HG03378 (cell line): ENCODE measurements around the gene PDE6D.

Experiments
- ATAC-seq: cut with Tn5 transposase; IDR thresholded peaks from one replicate; pipeline ENCODE4 v1.9.1; 2021; ENCODE audit warnings: mild to moderate bottlenecking, moderate library complexity; ENCODE audit not compliant: unreplicated experiment

The PDE6D gene

DNA sequence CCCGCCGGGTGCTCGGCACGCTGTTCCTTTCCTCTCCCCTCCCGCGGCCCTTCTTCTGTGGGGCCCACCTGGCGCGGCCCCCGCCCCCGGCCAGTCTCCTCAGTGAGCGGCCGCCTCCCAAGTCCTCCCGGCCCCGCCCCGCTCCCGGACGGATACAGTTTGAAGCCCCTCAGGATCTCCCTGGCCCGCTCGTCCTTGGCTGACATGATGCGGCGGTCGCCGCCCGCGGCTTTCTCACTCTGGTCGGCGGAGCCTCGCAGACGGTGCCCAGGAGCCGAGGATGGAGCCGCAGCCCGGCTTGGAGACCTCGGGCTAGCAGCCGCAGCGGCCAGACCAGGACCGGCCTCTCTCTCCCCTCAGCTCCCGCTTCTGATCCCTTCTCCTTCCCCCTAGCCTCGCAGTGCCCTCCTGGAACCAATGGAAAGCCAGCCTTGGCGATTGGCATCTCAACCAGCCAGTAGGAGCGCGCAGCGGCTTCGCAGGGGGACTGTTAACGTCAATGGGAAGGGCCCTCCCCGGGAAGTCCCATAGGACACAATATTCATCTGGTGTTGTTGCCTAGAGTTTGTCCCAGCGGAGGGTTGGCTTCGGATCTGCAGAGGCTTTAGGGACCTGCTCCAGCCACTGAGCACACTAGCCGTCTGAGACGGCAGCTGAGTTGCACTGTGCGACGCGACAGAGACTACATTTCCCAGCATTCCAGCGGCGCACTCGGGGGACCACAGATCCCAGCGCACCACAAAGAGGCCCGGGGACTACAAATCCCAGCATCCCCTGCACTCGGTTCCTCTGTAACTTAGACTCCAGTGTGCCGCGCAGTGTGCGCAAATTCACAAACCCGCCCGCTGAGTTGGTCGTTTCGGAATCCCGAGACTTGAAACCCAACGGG, at the start of gene PDE6D:
Gene PDE6D, minus strand, starts transcription at position 374 of the 889 bp plus-strand sequence. Its CDS starts 168 bp downstream, at position 206.
- peak; percentile 88 for ATAC-seq

DNA sequence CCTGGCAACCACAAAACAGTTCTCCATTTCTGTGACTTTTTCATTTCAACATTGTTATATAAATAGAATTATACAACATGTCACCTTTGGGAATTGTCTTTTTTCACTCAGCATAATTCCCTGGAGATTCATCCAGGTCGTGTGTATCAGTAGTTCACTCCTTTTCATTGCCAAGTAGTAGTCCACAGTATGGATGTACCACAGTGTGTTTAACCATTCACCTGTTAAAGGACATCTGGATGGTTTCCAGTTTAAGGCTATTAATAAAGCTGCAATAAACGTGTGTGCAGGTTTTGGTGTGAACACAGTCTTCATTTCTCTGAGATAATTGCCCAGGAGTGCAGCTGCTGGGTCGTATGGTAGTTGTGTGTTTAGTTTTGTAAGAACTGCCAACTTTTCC, 40.8 kb upstream of the PDE6D start:
- ATAC-seq: no peak

DNA sequence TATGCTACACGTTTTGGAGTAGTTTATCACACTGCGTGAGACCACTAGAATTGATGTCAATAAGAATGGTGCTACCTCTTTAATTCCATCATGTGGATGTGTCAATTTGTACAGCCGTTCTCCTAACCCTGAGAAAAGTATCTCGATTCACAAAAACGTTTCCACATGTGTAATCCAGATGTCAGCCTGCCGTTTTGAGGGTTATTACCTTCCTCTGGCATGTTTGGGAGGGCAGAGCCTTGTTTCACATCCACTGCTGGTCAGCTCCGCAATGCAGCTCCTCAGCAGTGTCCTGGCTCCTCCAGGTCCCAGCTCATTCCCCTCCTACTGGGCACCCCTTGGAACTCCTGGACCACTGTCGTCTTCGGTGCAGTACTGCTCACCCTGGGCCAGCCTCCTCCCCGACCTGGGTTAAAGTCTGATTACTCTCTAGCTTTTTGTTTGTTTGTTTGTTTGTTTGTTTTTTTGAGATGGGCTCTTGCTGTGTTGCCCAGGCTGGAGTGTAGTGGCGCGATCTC, 39.8 kb upstream of the PDE6D start:
- no peak for ATAC-seq

DNA sequence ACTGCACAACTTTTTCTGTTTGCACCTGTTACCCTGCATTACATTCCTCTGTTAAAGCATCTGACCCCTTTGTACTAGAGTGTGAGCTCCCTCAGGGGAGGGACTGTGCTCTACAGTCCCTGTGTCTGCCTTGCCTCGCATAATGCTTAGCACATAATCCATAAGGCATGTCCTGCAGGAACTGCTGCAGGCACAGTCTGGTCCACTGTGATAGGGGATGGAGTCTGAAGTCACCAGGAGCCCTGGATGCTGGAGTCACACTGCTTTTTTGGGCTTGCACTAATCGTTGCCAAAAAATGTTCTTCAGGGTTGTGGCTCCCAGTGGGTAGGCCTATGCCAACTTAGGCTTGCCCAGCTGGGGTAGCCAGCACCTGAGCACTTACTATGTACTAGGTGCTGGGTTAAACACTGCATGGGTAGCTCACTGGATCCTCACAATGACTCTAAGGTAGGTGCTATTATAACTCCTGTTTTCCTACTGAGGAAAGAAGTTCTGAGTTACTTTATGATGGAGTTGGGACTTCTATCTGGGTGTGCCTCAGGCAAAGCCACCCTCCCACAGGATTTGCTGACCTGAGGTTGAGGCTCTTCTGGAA, 38.5 kb upstream of the PDE6D start:
- ATAC-seq: no peak

DNA sequence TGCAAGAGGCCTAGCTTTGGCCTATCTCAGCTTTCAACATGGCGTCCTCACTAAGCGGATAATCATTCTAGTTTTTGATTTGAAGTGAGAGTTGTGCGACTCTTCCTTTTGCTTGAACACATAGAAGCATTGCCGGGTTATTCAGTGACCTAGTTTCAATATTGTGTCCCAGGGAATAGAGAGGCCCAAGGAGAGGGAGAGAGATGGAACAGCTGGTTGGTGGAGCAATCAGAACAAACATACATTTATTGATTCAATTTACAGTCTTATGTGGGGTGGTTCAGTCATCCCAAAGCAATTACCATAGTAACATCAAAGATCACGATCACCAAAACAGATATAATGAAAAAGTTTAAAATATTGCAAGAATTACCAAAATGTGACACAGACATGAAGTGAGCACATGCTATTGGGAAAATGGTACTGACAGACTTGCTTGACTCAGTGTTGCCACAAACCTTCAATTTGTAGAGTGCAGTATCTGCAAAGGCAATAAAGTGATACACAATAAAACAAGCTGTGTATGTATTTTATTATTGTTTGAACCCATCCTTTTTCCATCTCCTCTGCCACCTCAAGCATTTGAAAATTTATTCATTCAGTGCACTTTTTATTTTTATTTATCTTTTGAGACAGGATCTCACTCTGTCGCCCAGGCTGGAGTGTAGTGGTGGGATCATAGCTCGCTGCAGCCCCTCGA, 35.4 kb upstream of the PDE6D start:
- ATAC-seq: no peak

DNA sequence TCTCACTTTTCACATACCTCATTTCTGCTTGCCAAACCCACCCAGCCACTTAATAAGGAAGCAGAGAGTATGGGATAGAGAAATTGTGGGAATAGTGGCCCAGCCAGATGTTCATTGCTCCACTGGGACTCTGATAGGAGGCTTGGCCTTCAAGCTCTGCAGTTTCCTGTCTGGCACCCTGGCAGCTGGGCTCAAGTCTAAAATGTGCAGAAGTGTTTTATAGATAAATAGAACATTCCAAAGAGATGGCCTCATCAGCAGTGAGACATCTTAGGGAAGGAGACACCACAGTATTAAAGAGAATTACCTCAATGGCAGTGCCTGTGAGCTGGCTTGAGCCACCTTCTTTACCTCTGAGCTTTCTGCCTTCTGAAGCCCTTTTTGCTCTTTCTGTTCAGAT, 29.8 kb upstream of the PDE6D start:
- no peak for ATAC-seq

DNA sequence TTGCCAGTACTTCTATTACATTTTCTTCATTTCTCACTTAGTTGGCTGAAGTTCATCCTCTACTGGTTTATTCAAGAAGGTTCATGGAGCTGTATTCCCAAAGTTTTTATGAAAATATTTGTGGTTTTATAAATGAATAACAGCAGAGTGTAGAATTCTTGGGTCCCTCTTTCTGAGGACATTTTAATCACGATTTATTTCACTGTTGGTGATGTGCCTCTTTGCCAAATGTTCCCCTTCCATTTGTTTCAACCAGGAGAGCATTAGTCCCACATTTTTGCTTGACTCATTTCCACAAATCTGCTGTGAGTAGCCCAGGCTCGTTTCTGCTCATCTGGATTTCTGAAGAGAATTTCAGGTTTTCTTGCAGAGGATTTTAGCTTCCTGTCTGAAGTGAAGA, 25.9 kb upstream of the PDE6D start:
- ATAC-seq: no peak

DNA sequence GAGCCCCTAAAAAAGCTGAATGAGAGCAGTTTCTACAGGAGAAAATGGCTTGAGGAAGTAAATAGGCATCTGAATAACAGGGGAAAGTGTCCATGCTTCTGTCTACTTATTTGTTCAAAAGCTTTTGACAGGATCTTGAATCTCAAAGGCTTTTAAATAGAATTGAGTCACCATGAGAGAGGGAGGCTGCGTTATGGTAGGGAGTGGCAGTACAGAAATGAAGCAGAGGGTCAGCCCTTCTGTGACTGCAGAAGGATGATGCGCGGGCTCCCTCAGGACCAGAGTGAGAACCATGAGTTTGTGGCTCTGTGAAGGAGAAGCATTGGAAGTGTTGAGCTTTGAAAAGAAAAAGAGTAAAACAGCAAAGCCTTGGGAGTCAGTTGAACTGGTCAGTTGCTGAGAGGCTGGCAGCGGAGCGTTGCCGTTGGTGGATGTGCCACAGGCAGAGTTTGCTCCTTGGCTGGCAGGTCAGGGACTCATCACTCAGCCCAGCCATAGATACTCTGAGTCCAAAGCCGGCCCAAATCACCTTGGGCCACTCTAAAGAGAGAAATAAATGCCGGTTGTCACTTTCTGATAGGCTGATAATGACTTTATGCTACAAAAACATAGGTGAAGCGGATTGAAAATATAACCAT, 22.5 kb upstream of the PDE6D start:
- ATAC-seq: no peak

DNA sequence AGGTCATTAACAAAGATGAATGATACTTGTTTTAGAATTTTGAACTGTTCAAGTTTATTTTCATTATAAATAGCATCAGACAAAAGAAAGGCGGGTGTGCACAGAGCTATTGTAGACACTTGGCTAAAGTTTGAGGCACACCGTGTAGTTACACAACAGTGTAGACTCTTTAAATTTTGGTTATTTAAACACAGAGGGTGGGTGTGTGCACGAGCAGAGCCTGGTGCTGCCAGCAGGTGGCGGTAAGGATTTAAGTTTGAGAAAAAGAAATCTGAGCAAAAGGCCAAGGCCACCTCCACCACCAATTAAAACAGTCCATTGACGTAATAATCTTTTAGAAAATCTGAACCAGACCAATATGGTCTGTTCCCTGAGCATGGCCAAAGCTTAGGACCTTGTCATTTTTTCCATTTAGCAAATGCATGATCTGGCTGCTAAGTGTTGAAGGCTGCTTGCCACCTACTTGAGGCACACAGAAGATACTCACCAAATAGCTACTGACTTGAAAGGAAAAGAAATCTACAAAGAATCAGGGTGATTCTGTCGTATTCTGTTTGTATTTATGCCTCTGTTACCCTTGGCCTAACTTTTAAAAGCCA, 19.5 kb upstream of the PDE6D start:
- ATAC-seq: no peak

DNA sequence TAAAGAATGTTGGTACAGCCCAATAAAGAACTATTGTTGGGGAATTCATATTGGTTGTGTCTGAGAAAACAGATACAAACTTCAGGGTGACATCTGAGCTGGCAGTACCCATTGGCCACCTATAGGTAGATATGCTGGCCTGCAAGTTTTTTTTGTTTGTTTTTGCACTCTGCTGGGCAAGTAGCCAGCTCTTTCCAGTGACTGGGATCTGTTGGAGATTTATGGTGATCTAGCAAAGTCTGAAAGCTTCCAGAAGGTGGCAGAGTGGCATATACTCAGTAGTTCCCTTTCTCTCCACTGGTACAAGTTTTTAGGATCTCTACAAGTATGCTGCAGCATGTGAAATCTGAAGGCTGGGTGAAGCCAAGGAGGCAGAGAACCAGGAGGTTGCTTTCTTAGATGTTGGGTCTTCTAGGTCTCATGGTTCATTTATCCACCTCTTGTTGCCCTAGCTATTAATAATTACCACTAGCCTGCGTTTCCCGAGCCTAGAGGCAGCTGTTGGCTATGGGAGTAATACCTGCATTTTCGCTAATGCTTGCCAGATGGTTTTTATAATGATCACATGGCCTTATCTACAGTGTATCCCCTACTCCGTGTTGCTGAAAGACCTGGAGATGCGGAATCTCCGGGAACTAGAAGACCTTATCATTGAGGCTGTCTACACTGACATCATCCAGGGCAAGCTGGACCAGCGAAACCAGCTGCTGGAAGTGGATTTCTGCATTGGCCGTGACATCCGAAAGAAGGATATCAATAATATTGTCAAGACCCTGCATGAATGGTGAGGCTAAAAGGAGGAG, 14.6 kb upstream of the PDE6D start:
- no peak for ATAC-seq

DNA sequence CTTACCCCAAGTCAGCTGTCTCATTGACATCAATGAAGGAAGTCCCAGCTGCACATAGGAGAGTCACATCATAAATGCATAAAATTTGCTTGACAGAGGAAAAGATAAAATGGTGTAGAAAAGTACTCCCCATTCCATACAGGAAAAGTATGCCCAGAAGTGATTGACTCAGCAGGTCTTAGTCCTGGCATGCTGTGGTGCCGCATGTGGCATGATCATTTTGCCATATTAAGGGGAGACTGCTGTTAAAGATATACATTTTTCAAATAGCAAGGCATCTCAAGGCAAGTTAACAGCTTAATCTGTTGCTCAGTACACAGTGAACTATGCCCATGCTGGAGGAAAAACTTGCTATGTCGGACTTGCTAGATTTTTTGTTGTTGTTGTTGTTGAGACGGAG, 13.3 kb upstream of the PDE6D start:
- no peak for ATAC-seq

DNA sequence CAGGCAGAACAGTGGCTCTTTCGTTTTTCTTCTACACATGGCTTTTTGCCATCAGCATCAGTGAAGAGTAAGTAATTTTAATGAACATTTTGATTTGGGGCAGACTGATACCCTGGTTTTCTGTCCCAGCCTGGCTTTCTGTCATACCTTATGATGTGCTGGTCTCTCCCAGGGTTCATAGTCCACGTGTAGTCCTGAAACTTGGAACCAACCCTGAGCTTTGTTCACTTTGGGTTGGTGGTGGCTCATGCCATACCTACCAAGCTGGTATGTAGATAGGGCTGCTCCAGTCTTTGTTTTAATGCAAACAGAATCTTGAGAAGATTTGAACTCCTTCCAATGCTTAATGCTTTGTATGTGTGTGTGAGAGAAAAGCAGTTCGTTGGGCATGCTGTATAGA, 10.0 kb upstream of the PDE6D start:
- no peak for ATAC-seq

DNA sequence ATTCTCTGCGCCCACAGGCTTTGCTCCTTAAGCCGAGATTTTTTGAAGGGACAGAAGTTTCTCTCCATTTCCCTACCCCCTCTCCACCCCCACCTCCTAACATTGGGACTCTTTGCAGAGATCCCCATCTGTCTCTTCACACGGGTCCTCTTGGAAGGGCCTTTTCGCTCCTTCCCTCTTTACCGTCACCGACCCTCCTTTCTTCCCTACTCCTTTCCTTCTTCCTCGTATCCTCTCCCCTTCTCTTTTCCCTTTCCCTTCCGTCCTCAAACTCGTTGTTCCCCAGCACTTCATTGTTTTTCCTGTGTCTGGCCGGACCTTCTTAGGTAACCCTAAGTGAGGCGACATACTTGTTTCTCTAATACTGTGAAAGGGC, 5.8 kb upstream of the PDE6D start:
- ATAC-seq: no peak

DNA sequence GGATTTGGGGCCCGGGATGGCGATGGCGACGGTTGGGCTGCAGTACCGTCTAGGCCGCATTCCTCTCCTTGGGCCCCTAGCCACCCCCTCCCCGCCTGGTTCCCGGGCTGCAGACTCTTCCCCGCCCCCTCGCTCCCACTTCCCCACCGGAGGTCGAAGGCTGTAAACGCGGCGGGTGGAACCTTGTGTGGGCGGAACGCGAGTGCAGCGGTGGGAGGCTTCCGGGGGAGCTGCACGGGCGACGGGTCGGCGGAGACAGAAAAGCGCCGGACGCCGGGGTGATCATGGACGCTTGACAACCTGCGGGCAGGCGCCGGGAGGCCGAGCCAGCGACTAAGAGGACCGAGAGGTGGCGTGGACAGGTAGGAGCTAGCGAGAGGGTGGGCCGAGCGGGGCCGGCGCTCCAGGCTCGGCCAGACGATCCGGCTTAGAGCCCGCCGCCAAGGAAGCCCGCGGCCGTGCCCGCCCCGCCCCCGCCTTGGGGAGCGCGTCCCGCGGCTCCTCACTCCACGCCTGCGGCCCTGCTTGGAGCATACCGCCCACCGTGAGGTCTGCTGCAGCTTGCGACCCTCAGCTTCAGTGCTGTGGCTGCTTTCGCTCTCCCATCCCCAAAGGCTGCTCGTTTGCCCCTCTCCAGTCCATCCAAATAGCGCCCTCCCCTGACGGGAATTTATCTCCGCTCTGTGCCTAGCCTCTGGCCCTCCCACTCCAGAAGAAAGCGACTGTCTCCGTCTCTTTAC, 5.3 kb upstream of the PDE6D start, which contains the start of gene COPS7B:
Gene COPS7B, plus strand, starts transcription at position 269 of the 740 bp plus-strand sequence. CDS start 2,126 bp downstream, outside the sequence.
- ATAC-seq: peak; percentile 39

DNA sequence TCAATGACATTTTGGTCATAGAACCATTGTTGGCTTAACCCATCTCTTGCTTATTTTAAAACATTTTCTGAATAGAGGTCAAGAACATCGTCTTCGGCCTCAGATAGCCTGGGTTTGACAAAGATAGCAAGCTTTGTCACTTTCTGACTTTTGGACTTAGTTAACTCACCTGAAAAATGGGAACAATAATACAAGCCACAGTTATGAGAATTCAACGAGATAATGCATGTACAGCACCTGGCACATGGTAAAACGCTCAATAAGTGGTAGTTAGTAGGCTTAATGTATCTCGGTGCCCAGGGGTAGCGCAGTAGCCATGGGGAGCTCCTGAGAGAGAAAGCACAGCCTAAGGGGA, 4.7 kb upstream of the PDE6D start:
- ATAC-seq: peak; percentile 2

DNA sequence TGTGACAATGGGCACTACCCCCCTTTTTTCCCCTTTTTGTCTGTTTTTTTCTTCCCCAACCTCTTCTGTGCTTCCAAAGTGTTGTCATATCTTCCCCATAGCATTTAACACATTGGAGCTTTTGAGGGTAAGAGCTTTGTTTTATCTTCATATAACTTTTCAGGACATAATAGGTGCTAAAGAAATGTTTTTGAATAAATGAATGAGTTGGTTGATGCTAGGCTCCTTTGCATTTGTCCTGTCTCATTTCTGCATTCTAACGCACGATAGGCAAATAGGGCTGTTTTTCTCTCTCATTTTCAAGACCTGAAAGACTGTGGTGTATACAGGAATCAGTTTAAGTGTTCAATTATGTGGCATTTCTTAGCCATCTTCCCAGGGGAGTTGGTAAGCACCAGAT, 4.3 kb upstream of the PDE6D start:
- ATAC-seq: no peak

DNA sequence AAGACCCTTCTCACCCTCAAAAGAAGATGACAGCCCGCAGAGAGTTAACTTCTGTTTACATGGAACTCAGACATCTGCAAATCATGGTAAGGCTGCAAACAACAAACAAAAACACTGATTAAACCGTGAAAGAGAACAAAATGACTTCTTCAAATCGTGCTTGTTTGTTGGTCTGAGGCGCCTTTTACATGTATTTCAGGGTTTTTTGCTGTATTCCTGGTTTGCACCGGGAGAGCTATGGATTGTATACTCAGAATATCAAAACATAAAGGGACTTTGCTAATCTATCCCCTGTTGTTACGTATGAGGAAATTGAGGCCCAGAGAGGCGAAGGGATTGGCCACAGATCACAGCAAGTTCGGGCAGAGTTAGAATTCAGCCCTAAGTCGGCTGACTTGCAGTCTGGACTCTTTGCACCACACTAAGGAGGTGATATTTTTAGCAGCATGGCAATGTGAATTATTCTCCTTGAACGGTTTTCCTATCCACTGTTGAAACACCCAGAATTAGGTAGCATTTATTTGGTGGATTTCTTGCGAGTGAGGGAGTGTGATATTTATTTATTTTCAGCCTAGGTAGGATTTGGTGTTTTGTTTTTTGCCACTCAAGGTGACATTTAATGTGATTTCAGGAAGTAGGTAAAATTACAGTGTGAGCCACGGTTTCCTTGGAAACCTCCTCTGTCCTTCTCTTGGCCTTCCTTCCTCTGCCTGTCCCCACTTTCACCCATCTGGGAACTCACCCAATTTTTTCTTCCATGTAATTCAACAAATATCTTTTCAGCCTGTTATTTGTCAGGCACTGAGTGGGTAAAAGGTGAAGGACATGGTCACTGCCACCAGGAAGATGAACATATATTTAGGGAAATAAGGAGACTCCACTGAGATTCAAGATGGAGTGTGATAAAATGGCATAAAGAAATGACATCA, 980 bp upstream of the PDE6D start:
- ATAC-seq: no peak
